ENCODE results near the gene ASTN1. TPM values are rescaled to one million over a fixed set of nuclear protein-coding genes. Genes with fewer than 3 reads are reported as not detected.

Gene ASTN1
- total and polyA plus RNA-seq, 9 of the 15 experiments (the other 6 are each of a cell fraction or from before 2014, with no cell fraction given), result 0.05 to 0.22 (median 0.18) TPM

DNA sequence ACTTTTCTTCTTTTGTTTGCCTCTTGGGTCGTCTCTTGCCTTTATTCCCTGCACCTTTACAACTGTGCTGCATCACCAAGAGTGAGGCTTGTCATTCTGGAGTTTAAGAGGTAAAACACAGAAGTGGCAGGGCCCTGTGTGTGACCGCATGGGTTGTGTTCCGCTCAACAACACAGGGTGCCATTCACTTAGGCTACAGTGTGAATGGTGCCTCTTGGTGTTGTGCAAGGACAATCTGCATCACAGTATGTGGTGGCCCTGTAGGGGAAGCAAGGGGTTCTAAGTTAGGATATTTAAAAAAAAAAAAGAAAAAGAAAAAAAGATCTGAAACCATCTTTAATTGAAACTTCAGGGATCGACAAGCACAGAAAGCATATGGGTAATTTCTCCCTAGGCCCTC, 44.4 kb upstream of the ASTN1 start (continued):
- TF ChIP-seq PHF8 (IDR thresholded peaks at IDR 0.05; ENCODE audit: borderline replicate concordance, low read length) (no peak), KLF10 (CRISPR knock-in tag; IDR thresholded peaks at IDR 0.05) (no peak), E2F6 (IDR thresholded peaks at IDR 0.05; ENCODE audit: borderline replicate concordance in 1 of 2, extremely low read depth in 1 of 2, insufficient read depth in 1 of 2, insufficient read length in 1 of 2, low read depth in 1 of 2, low read length in 1 of 2, poor library complexity in 1 of 2, severe bottlenecking in 1 of 2) (no peak)

GRCh38 chr1:177206831-177207355, 42.4 kb upstream of the ASTN1 start:
- H3K9me1 ChIP-seq (ENCODE audit: control insufficient read depth, insufficient read depth, low read length), result no peaks in the 10 kb centered on the region
- no peaks in the 10 kb centered on the region for H3K27me3 ChIP-seq (ENCODE audit: control insufficient read depth in 2 of 2, insufficient read depth in 2 of 2, low read length in 2 of 2)
- H3K9me3 ChIP-seq (replicated peaks; ENCODE audit: control insufficient read depth, insufficient read depth, low read depth, low read length), result no peaks in the 10 kb centered on the region
- intact Hi-C loops (cut with micrococcal nuclease) (no loop called here), in situ Hi-C loops (cut with MboI) (no loop called here)
- FAIRE-seq (no peak), DNase-seq (ENCODE audit: extremely low read depth in 1 of 4, low spot score in 3 of 4) (no peak), ATAC-seq (no peak)
- no peaks in the 10 kb centered on the region for H3K36me3 ChIP-seq (ENCODE audit: control insufficient read depth, insufficient read depth, low read length)
- CTCF ChIA-PET (ENCODE audit: low intra/inter-chr PET ratio), result no interaction called here
- no peaks in the 10 kb centered on the region for H3K4me1 ChIP-seq (replicated peaks in 1 of 2; ENCODE audit: control insufficient read depth in 2 of 2, insufficient read depth in 2 of 2, low read length in 2 of 2)
- H3K4me2 ChIP-seq (ENCODE audit: insufficient read depth, low read length), result no peak overlapping the region
- H3K4me3 ChIP-seq, result no peak overlapping the region
- H3K9ac ChIP-seq (ENCODE audit: insufficient read depth in 1 of 2, low read depth in 2 of 2, low read length in 2 of 2), result no peak overlapping the region
- H3K27ac ChIP-seq (ENCODE audit: extremely low read depth, low read depth, low read length), result no peak overlapping the region
- H2AFZ ChIP-seq (ENCODE audit: low read depth, low read length), result no peak overlapping the region
- no peaks in the 10 kb centered on the region for H4K20me1 ChIP-seq (replicated peaks; ENCODE audit: control insufficient read depth, insufficient read depth, low read length)
- BruUV-seq (replicated peaks), result no TSS peak
- no peaks in the 10 kb centered on the region for H3K79me2 ChIP-seq (ENCODE audit: control insufficient read depth, insufficient read depth, low read length)
- POLR2A ChIA-PET, result no interaction called here
- no peak for TF ChIP-seq CLOCK (CRISPR knock-in tag; IDR thresholded peaks at IDR 0.05; ENCODE audit: borderline replicate concordance)
- no peak for TF ChIP-seq CXXC5 (CRISPR knock-in tag; IDR thresholded peaks at IDR 0.05)
- no peak for TF ChIP-seq ZNF124 (CRISPR knock-in tag; IDR thresholded peaks at IDR 0.05)
- TF ChIP-seq CTCFL (IDR thresholded peaks at IDR 0.05; ENCODE audit: borderline replicate concordance, insufficient read depth, low read depth, low read length, poor library complexity, severe bottlenecking), result no peak
- TF ChIP-seq KLF6 (CRISPR knock-in tag; IDR thresholded peaks at IDR 0.05; ENCODE audit: borderline replicate concordance), result no peak
- TF ChIP-seq STAT6 (CRISPR knock-in tag; IDR thresholded peaks at IDR 0.05), result no peak
- no peak for TF ChIP-seq CREM (IDR thresholded peaks at IDR 0.05; ENCODE audit: low read depth)
- TF ChIP-seq ETS2 (tag; IDR thresholded peaks at IDR 0.05; ENCODE audit: borderline replicate concordance, poor library complexity, severe bottlenecking), result no peak

Data from K562 (cell line).